ENCODE results near the gene GMDS. TPM values are rescaled to one million over a fixed set of nuclear protein-coding genes. Genes with fewer than 3 reads are reported as not detected.

Gene GMDS
- total and polyA plus RNA-seq, 2 donors (not counting 1 experiment from before 2014, with no cell fraction given) = 11.5 to 16.4 TPM

DNA sequence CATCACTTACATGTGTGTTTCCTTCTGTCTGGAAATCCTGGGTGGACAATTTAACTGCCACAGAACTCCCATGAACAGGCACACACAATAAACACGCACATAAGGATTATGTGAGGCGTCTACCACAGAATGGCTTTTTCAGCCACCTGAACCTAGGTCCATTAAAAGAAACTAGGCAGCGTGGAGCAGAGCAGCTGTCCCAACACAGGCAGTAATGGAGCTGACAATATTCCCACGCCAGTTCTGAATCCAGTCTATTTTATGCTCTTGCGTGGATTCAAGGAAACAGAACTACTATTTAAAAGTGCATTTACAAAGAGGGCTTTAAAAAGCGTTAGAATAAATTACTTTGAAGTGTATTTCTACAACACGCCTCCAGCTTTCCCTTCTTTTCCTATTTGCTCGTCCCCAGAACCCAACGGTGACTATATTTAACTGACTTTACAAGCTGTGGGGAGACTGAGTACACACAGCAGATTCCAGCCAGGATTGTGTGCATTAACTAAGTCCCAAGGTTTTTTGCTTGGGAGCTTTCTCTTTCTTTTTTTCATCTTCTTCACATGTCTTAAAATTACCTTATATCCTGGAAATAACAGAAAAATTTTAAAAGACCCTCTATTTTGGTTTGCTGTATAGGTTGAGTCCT lies 95.9 kb downstream of the GMDS start:
- POLR2A ChIA-PET = no interaction called here
- H4K20me1 ChIP-seq (ENCODE audit: control insufficient read depth, insufficient read depth, low read length, poor library complexity, severe bottlenecking) = no peaks in the 10 kb centered on the region
- H3K9me3 Mint-ChIP-seq (ENCODE audit: insufficient read depth) = no peaks in the 10 kb centered on the region

DNA sequence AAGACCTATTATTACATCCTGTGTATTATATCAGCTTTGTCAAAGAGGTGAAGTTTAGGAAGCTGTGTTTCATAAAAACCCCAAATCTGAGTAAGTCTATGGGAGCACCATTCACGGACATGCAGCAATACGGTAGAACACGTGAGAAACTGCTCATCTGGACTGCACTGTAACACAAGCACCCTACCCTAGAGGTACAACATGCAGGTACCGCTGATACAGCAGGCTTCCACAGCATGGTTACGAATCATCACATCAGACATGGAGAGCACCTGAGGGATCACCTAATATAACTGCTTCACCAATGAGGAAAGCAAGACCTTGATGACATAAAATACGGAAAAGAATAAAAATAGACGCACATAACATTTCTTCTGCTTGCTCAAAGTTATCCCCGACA lies 96.7 kb downstream of the GMDS start:
- Histone ChIP-seq H3K36me3 (replicated peaks in 1 of 2; ENCODE audit: control extremely low read depth in 1 of 2, control insufficient read depth in 1 of 2, extremely low read depth in 1 of 2, insufficient read depth in 2 of 2, low read length in 1 of 2) (no peaks in the 10 kb centered on the region), H3K27ac (ENCODE audit: low read length in 2 of 2) (no peak overlapping the region), H4K20me1 (ENCODE audit: control insufficient read depth, insufficient read depth, low read length, poor library complexity, severe bottlenecking) (no peaks in the 10 kb centered on the region), H3K4me2 (replicated peaks; ENCODE audit: low read depth, low read length, poor library complexity, severe bottlenecking) (no peak overlapping the region), H3K27me3 (replicated peaks in 1 of 4; ENCODE audit: control extremely low read depth in 1 of 4, control insufficient read depth in 3 of 4, insufficient read depth in 4 of 4, low read length in 3 of 4) (no peaks in the 10 kb centered on the region), H3K4me3 (ENCODE audit: control extremely low read depth in 1 of 5, extremely low read depth in 1 of 5, insufficient read depth in 1 of 5, low read depth in 2 of 5, low read length in 4 of 5) (no peak overlapping the region), H3K79me2 (ENCODE audit: control insufficient read depth, insufficient read depth, low read length) (no peaks in the 10 kb centered on the region), H3K9me3 (ENCODE audit: control extremely low read depth in 1 of 3, control insufficient read depth in 2 of 3, insufficient read depth in 1 of 3, low read length in 2 of 3) (peaks cover 0 to 4% (median 0%) of the 10 kb centered on the region in 3 donors), H2AFZ (ENCODE audit: insufficient read depth, low read depth, low read length, poor library complexity, severe bottlenecking) (no peak overlapping the region), H3K9ac (ENCODE audit: low read length) (no peak overlapping the region), H3K4me1 (ENCODE audit: control insufficient read depth in 2 of 2, insufficient read depth in 2 of 2, low read length in 2 of 2) (no peaks in the 10 kb centered on the region)
- CTCF ChIA-PET = no interaction called here
- Mint-ChIP-seq H3K27ac (no peak overlapping the region), H3K27me3 (no peaks in the 10 kb centered on the region), H3K4me3 (no peak overlapping the region), H3K9me3 (ENCODE audit: insufficient read depth) (no peaks in the 10 kb centered on the region), H3K4me1 (no peaks in the 10 kb centered on the region)
- ATAC-seq (ENCODE audit: low read depth) (no peak), DNase-seq (no peak)
- 80% methylated on average over 5 of the region's 8 CpGs for WGBS (ENCODE audit: insufficient coverage)
- POLR2A ChIA-PET = no interaction called here
- intact Hi-C loops (cut with micrococcal nuclease) = no loop called here
- TF ChIP-seq, protein P1, sequence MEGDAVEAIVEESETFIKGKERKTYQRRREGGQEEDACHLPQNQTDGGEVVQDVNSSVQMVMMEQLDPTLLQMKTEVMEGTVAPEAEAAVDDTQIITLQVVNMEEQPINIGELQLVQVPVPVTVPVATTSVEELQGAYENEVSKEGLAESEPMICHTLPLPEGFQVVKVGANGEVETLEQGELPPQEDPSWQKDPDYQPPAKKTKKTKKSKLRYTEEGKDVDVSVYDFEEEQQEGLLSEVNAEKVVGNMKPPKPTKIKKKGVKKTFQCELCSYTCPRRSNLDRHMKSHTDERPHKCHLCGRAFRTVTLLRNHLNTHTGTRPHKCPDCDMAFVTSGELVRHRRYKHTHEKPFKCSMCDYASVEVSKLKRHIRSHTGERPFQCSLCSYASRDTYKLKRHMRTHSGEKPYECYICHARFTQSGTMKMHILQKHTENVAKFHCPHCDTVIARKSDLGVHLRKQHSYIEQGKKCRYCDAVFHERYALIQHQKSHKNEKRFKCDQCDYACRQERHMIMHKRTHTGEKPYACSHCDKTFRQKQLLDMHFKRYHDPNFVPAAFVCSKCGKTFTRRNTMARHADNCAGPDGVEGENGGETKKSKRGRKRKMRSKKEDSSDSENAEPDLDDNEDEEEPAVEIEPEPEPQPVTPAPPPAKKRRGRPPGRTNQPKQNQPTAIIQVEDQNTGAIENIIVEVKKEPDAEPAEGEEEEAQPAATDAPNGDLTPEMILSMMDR (IDR thresholded peaks at IDR 0.05) = no peak
- no peak for TF ChIP-seq EZH2 (IDR thresholded peaks at IDR 0.05; ENCODE audit: borderline replicate concordance, insufficient read depth, low read depth, low read length, poor library complexity, severe bottlenecking)

More for the DNA sequence above, 95.9 kb downstream of the GMDS start:
- no peaks in the 10 kb centered on the region for H3K27me3 Mint-ChIP-seq
- WGBS (ENCODE audit: insufficient coverage) = 94% methylated on average over 7 of the region's 9 CpGs
- no peaks in the 10 kb centered on the region for H3K9me3 ChIP-seq (ENCODE audit: control extremely low read depth in 1 of 3, control insufficient read depth in 2 of 3, insufficient read depth in 1 of 3, low read length in 2 of 3)
- no peak overlapping the region for H3K27ac Mint-ChIP-seq
- no peaks in the 10 kb centered on the region for H3K79me2 ChIP-seq (ENCODE audit: control insufficient read depth, insufficient read depth, low read length)
- no peak overlapping the region for H3K4me3 ChIP-seq (ENCODE audit: control extremely low read depth in 1 of 5, extremely low read depth in 1 of 5, insufficient read depth in 1 of 5, low read depth in 2 of 5, low read length in 4 of 5)
- H3K4me3 Mint-ChIP-seq = no peak overlapping the region
- TF ChIP-seq EZH2 (IDR thresholded peaks at IDR 0.05; ENCODE audit: borderline replicate concordance, insufficient read depth, low read depth, low read length, poor library complexity, severe bottlenecking) = no peak
- TF ChIP-seq, protein P1 (IDR thresholded peaks at IDR 0.05) = no peak
- no peak overlapping the region for H3K9ac ChIP-seq (ENCODE audit: low read length)
- no peak overlapping the region for H3K4me2 ChIP-seq (replicated peaks; ENCODE audit: low read depth, low read length, poor library complexity, severe bottlenecking)
- DNase-seq (no peak), ATAC-seq (ENCODE audit: low read depth) (no peak)
- intact Hi-C loops (cut with micrococcal nuclease) = no loop called here
- CTCF ChIA-PET = no interaction called here
- H2AFZ ChIP-seq (ENCODE audit: insufficient read depth, low read depth, low read length, poor library complexity, severe bottlenecking) = no peak overlapping the region
- H3K4me1 Mint-ChIP-seq = no peaks in the 10 kb centered on the region
- no peaks in the 10 kb centered on the region for H3K36me3 ChIP-seq (replicated peaks in 1 of 2; ENCODE audit: control extremely low read depth in 1 of 2, control insufficient read depth in 1 of 2, extremely low read depth in 1 of 2, insufficient read depth in 2 of 2, low read length in 1 of 2)
- no peaks in the 10 kb centered on the region for H3K27me3 ChIP-seq (replicated peaks in 1 of 4; ENCODE audit: control extremely low read depth in 1 of 4, control insufficient read depth in 3 of 4, insufficient read depth in 4 of 4, low read length in 3 of 4)
- H3K4me1 ChIP-seq (ENCODE audit: control insufficient read depth in 2 of 2, insufficient read depth in 2 of 2, low read length in 2 of 2) = no peaks in the 10 kb centered on the region
- no peak overlapping the region for H3K27ac ChIP-seq (ENCODE audit: low read length in 2 of 2)
